Esophagus mucosa (tissue), 1 donor: ENCODE measurements around the gene TAS2R50. TPM values are rescaled to one million over a fixed set of nuclear protein-coding genes. Genes with fewer than 3 reads are reported as not detected.
"Not testable (repeated sequence)": the region's sequence is repeated elsewhere in the genome, so short reads cannot be mapped to it uniquely, and the experiment has no call there.

Experiments
- ATAC-seq: fragments of 200-7000 bp; cut with Tn5 transposase; one replicate; pipeline ENCODE4 v1.9.1; 2020
- total RNA-seq: library from RNA; stranded (reverse); gene quantifications from one replicate; pipeline ENCODE4 v1.2.4, GENCODE V29; 2023
- donor health status: DM: yes; HTN: yes; CAD: no.

TAS2R50 gene, protein sequence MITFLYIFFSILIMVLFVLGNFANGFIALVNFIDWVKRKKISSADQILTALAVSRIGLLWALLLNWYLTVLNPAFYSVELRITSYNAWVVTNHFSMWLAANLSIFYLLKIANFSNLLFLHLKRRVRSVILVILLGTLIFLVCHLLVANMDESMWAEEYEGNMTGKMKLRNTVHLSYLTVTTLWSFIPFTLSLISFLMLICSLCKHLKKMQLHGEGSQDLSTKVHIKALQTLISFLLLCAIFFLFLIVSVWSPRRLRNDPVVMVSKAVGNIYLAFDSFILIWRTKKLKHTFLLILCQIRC
- 0.68 TPM for total RNA-seq

DNA sequence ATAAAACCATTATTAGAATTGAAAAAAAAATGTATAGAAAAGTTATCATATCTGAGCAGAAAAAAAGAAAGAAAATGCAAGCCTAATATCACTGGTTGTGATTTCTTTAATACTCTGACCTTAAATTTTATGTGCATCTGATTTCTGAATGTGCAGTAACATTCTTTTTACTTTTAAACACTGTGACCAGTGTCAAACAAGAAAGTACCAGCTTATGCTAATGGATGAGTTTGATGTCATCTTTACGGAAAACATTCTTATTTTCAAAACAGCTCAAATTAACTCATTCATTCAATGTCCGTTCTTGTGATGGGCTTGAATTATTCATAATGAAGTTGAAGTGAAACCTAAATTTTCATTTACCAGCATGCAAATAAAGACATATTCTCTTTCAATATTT is at the start of gene TAS2R50:
TSS of gene TAS2R50 (minus strand) at position 101 of the 400 bp plus-strand sequence. CDS start at position 49, 52 bp downstream.
- no peak for ATAC-seq

DNA sequence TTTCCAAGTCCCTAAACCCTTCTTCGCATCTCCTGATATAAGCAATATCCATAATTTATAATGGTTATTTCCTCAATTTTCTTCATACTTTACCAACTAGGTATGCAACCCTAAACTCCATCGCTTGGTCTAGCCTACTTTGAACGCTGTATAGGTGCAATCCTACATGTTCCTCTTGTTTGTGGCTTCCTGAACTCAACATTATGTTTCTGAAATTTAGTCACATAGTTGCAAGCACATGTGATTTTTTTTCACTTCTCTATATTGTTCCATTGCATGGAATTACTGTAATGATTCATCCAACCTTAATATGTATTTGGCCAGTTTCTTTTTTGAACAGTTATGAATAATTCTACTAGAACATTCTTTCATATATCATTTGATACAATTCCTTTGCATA is 47.2 kb upstream of the TAS2R50 start:
- ATAC-seq, result not testable (repeated sequence)

DNA sequence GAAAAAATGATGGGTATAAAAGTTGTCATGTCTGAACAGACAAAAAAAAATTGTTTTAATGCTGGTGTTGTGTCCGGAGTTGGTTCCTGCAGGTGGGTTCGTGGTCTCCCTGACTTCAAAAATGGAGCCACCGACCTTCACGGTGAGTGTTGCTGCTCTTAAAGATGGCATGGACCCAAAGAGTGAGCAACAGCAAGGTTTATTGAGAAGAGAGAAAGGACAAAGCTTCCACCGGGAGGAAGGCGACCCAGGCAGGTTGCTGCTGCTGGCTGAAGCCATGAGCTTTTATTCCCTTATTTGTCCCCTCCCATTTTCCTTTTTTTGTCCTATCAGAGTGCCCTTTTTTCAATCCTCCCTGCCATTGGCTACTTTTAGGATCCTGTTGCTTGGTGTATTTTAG is 44.6 kb upstream of the TAS2R50 start, which contains the start of gene TAS2R31:
TSS of gene TAS2R31 (minus strand) at position 101 of the 400 bp plus-strand sequence. CDS start at position 29, 72 bp downstream.
- no peak for ATAC-seq

DNA sequence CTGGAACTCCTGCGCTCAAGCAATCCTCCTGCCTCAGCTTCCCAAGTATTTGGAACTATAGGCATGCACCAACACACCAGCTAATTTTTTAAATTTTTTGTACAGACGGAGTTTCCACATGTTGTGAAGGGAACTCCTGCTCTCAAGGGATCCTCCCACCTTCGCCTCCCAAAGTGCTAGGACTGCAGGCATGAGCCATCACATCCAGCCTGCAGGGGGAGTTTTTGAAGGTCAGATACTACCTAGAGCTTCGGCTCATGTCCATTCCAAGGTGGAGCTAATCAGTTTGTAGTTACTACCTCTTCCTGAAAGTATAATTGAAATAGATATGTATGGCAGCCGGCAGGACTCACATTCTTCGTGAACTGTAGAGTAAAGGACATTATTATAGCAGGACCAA is 39.4 kb upstream of the TAS2R50 start:
- ATAC-seq, result no peak

DNA sequence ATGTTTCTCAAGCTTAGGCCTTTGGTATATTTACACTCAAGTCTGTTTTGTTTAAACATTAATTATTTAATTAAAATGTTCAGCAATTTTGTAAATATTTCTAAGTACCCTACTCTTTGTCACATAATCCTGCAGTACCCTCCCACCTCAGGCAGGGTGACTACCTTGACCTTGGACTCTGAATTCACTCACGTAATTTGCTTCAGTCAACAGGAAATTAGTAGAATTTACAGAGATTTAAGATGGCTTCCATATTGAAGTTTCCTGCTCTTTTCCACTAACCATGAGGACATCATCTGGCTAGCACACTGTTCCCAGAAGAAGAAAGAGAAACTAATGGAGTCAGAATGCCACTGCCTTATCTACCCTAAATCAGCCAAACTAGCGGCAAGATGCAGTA is 36.7 kb upstream of the TAS2R50 start:
- no peak for ATAC-seq

DNA sequence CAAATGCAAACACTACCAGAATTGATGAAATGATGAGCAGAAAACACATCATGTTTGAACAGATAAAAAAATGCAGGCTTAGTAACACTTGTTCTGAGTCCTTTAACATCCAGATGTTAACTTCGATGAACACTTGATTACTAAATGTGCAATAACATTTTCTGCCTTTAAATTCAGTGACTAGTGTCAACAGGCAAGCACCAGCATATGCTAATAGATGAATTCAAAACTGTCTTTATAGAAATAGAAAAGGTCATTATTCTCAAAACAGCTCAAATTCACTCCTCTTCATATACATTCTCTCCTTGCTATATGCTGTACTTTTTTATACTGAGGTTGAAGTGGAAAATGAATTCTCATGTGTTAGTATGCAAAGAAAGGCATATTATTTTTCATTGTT is 35.8 kb upstream of the TAS2R50 start, which contains the start of gene TAS2R19:
TSS of gene TAS2R19 (minus strand) at position 101 of the 400 bp plus-strand sequence. CDS start at position 52, 49 bp downstream.
- no peak for ATAC-seq

DNA sequence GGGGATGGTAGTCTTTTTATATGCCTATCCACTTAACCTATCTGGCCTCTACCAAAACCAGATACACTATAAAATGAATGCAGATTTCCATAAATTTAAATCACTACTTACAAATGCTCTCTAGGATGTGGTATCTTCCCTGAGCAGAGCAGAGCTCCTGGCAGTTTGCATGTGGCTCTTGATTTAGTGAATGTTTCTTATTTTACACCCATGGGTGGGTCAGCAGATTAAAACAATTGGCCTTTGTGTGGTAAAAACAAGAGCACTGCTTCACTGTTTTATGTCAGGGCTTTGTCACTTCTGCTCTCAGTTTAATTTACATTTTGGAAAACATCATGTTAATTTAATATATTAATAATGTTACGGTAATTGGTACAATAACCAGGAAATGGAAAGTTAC is 30.2 kb upstream of the TAS2R50 start:
- ATAC-seq, result no peak

DNA sequence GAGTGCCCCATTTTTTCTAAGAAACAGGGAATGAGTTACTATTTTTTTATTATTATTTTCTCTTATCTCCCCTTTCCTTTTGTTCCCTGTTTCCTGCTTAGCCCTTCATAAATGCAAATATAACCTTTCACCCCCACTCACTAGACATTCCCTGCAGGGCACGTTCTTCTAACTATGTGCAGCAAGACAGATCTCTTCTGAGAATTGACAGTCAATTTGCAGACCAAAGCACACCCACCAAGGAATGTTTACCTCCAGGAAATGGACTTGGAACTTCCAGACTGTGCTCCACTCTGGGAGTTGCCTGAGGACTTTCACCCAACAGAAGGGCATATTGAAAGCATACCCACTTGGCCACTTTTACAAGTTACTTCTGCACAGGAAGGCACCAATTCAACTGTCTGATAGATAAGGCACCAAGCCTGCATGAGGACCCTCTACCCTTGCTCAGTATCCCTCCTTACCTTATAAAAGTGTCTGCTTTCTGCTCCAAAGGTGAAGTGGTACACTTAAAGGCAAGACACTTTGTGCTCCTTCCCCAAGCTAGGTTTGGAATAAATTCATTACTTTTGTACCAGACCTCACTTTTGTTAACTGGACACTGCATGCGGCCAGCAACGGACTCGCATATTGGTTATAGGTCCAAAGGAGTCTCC is 29.2 kb upstream of the TAS2R50 start:
- ATAC-seq, result no peak

DNA sequence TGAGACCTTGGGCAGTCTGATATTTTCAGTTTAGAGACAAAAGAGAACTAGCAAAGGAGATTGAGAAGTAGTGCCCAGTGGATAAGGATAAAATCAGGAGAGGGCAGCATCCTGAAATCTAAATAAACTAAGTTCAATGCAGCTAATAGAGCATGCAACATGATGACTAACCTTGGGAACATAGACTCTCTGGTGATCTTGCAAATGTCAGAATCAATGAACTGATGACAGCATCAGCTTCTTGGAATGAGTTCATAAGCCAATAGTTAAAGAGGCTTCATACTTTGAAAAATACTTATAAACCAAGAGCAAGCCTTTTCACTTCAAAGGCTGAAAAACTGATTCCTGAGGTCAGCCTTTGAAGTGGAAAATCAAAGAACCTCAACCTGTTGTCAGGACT is 27.5 kb upstream of the TAS2R50 start:
- no peak for ATAC-seq

DNA sequence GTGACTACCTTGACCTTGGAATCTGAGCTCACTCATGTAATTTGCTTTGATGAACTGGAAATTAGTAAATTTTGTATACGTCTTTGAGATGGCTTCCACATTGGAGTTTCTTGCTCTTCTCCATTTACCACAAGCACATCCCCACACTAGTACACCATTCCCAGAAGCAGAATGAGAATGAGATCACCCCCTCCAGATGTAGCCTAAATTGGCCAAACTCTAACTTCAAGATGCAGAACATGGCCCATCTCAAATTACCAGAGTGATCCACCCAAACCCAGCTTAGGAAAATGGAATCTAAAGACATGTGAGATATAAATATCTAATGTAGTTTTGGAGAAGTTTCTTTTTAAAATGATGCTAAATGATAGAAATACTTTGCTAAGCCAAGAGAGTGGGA is 20.9 kb upstream of the TAS2R50 start:
- no peak for ATAC-seq

DNA sequence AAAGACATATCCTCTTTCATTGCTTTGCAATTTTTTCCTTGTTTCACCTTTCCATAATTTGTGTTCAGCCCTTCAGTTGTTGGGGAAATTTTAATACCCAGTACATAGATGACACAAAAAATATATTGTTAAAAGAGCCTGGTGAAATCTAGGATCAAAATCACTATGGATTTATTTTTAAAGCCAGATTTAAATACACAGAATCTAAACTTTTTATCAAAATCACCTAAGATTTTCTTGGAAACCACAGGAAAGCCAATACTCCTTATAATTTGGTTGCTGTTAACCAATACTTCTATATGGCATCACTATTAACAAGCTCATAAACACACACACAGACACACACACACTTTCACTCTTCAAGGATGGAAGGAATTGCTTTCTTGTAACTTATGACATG is 11.5 kb upstream of the TAS2R50 start, which contains the start of gene TAS2R20:
TSS of gene TAS2R20 (minus strand) at position 101 of the 400 bp plus-strand sequence. CDS start 429 bp downstream, outside the sequence.
- no peak for ATAC-seq

DNA sequence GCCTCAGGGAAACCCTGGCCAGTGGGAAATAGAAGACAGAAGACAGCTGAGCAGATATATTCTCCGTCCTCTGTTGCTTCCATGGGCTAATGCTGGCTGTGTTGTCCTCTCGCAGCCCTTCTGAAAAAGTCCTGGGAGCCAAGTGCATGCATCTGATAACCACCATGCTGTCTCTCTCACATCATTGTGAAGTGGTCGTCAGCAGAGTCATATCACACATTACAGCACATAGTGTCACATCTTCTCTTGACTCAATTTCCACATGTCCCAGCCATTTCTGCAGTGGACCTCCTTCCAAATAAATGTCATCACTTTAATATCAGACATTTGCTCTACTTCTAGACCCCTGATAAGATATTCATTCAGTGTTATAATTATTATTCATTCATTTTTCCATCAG is 7.6 kb upstream of the TAS2R50 start:
- no peak for ATAC-seq

DNA sequence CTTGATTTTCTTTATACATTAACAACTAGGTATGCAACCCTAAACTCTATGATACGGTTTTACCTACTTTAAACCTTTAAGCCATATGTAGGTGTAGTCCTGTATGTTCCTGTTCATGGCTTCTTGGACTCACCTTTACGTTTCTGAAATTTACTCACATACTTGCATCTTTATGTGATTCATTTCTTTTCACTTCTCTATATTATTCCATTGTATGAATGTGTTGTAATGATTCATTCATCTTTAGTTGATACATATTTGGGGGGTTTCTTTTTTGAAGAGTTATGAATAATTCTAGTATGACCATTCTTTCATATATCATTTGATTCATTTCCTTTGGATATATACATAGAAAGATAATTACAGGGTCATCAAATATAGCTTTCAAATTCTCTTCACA is 2.4 kb upstream of the TAS2R50 start:
- ATAC-seq, result no peak

DNA sequence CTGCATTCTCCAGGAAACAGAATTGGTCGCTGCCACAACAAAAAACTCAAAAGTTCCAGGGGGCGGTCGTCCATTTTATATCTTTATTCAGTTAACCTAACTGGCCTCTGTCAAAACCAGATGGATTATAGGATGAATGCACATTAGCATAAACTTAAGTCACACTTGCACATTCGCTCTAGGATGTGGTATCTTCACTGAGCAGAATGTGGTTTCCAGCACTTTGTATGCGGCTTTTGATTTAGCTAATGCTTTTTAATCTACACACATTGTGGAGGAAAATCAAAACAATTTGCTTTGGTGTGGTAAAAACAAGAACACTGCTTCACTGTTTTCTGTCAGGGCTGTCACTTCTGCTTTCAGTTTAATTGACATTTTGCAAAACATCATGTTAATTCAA is 4.5 kb downstream of the TAS2R50 start:
- no peak for ATAC-seq

DNA sequence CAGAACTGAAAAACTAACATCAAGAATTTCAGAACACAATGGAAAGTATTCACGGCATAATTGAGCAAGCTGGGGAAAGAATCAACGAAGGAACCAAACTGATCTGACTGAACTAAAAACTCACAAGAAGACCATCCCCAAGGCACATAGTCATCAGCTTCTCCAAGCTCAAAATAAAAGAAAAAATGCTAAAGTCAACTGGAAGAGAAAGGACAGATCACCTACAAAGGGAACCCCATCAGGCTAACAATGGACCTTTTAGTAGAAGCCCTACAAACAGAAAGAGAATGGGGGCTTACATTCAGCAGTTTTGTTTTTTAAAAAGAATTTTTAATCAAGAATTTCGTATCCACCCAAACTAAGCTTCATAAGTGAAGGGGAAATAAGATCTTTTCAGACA is 11.7 kb downstream of the TAS2R50 start:
- ATAC-seq, result no peak

DNA sequence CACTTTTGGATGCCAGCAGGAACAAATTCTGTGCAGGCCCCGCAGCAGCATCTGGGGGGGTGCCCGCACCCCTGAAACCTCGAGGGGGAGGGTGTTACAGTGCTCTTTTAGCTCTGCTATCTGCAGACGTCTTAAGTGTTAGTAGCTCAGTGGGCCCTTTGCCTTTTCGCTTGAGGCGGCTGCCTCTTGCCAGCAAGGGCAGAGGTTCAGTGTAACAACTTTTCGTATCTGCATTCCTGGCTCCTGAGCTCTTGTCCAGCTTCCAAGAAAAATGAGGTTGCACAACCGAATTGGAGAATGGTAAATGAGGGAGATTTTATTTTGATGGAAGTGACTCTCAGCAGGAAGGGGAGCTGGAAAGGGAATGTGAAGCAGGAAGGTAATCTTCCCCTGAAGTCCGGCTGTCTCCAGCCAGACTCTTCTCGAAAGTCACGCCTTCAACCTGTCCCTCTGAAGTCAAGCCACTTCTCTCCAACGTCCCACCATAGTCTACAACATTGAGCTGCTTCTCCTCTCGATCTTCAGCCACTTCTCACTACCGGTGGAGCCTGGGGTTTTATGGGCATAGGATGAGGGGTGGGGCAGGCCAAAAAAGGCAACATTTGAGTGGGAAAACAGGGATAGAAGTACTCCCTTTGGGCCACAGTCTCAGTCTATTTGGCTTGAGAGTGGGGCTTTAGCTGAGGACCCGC is 17.8 kb downstream of the TAS2R50 start:
- no peak for ATAC-seq

DNA sequence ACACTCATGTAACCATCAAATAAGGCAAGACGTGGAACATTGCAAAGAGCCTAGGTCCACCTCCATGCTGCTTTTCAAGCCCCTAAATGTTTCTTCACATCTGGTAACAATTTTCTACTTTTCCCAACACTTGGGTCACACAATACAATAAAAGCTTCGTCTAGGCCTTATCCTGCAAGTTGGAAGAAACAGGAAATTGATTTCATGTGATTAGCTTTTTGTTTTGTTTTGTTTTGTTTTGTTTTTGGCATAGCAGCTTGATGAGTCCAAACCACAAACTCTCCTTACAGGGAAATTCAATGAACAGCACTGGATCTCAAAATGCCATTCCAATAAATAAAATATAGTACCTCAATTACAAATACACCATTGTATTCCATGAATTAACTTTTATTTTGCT is 19.3 kb downstream of the TAS2R50 start:
- no peak for ATAC-seq

DNA sequence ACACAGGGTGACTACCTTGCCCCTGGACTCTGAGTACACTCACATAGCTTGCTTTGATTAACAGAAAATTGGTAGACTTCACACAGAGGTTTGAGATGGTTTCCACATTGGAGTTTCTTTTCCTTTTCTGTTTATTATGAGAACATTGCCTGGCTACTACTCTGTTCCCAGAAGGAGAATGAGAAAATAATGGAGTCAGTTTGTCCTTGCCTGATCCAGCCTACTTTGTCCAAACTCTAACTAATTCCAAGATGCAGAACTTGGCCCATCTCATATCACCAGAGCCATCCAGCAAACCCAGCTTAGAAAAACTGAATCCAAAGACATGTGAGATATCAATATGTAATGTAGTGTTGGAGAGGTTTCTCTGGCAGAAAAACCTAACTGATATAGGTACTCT is 20.4 kb downstream of the TAS2R50 start:
- ATAC-seq, result no peak

DNA sequence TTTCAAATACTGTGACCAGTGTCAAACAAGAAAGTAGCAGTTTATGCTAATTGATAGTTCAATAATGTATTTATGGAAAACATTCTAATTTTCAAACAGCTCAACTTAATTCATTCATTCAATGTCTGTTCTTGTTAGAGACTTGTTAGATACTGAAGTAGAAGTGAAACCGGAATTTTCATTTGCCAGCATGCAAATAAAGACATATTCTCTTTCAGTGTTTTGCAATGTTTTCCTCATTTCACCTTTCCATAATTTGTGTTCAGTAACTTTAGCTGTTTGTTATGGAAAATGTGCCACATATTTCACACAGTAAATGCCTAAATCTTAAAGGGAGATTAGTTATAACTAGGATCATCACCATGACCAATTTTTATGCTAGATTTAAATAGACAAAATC is 21.2 kb downstream of the TAS2R50 start:
- ATAC-seq, result no peak

DNA sequence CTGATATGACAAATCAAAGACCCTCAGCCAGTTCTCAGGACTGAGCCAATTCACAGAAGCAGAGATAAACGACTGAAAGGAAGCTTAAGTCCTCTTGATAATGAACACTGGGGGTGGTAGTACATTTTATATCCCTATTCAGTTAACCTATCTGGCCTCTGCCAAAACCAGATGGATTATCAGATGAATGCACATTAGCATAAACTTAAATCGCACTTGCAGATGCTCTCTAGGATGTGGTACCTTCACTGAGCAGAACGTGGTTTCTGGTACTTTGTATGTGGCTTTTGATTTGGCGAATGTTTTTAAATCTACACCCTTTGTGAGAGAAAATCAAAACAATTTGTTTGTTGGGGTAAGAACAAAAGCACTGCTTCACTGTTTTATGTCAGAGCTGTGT is 26.5 kb downstream of the TAS2R50 start:
- ATAC-seq, result no peak

DNA sequence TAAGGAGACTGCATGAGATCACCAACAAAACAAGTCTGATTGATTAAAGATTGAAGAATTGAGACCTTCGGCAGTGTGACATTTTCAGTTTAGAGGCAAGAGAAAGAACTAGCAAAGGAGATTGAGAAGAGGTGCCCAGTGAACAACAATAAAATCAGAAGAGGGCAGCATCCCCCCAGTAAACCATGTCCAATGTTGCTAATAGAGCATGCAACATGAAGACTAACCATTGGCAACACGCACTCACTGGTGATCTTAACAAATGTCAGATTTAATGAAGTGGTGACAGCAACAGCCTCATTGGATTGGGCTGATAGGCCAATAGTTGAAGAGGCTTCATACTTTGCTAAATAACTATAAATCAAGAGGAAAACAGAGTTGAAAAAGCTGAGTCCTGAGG is 26.9 kb downstream of the TAS2R50 start:
- no peak for ATAC-seq

DNA sequence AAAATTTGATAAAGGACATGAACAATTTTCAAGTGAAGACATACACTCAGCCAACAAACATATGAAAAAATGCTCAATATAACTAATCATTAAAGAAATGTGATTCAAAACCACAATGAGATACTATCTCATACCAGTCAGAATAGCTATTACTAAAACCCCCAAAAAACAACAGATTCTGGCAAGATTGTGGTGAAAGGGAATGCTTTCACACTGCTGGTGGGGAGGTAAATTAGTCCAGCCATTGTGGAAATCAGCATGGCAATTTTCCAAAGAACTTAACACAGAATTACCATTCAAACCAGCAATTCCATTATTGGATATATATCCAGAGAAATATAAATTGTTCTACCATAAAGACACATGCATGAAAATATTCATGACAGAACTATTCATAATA is 29.0 kb downstream of the TAS2R50 start:
- no peak for ATAC-seq

DNA sequence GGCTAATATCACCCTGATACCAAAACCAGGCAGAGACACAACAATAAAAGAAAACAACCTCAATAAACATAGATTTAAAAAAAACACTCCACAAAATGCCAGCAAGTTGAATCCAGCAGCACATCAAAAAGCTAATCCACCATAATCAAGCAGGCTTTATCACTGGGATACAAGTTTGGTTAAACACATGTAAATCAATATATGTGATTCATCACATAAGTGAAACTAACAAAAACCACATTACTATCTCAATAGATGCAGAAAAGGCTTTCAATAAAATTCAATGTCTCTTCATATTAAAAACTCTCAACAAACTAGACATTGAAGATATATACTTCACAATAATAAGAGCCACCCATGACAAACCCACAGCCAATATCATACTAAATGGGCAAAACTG is 30.6 kb downstream of the TAS2R50 start:
- ATAC-seq, result no peak

DNA sequence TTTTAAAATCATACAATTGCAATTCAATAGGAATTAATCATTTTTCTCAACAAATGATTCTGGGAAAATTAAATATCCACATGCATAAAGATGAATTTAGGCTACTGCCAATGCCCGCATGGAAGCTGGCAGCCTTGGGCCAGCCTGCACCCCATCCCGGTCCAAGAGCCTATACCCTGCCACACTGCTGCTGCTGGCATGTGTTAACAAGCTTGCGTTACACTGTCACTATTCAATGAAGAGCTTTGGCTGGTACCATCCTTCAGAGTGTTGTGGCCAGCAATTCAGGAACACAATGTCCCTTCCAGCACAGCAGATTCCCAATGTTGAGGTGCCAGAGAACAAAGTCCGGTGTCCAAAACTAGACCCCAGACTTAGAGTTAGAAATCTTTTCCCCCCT is 34.1 kb downstream of the TAS2R50 start:
- ATAC-seq, result no peak
